SJSA1 (cell line): Measurements from ENCODE around the gene DNM1. TPM values are rescaled to one million over a fixed set of nuclear protein-coding genes. Genes with fewer than 3 reads are reported as not detected.

Experiments used
- DNase-seq, 2 experiments: peaks; one replicate each; pipeline ENCODE4 v3.0.0-alpha.2; 2015 to 2020; ENCODE audit warnings: low spot score in 2 of 2, low read depth in 1 of 2
- H3K27ac ChIP-seq: fragments of 250-450 bp; sonication (Bioruptor Pico); 2 replicates; pipeline ENCODE4 v1.5.1; 2020; ENCODE audit warnings: mild to moderate bottlenecking, moderate library complexity
- H3K27me3 ChIP-seq: fragments of 250-450 bp; sonication (Bioruptor Pico); replicated peaks from 2 replicates; pipeline ENCODE4 v1.5.1; 2020; ENCODE audit warnings: mild to moderate bottlenecking, moderate library complexity
- H3K36me3 ChIP-seq: fragments of 250-450 bp; sonication (Bioruptor Pico); 2 replicates; pipeline ENCODE4 v1.5.1; 2020; ENCODE audit warnings: mild to moderate bottlenecking
- H3K4me1 ChIP-seq: fragments of 250-450 bp; sonication (Bioruptor Pico); replicated peaks from 2 replicates; pipeline ENCODE4 v1.6.1; 2021; ENCODE audit warnings: mild to moderate bottlenecking
- H3K4me3 ChIP-seq: fragments of 250-450 bp; sonication (Bioruptor Pico); 2 replicates; pipeline ENCODE4 v1.5.1; 2020; ENCODE audit warnings: mild to moderate bottlenecking
- H3K9me3 ChIP-seq: fragments of 250-450 bp; sonication (Bioruptor Pico); replicated peaks from 2 replicates; pipeline ENCODE4 v1.5.1; 2020; ENCODE audit warnings: mild to moderate bottlenecking
- total RNA-seq: library from RNA; depleted of rRNA; stranded (reverse); fragments of >200 nt; shearing (Covaris generic); gene quantifications from 2 replicates; pipeline ENCODE4 v1.2.3, GENCODE V29; 2014; rRNA removed

Gene DNM1
- 2.2 and 2.5 TPM in 2 replicates for total RNA-seq

DNA sequence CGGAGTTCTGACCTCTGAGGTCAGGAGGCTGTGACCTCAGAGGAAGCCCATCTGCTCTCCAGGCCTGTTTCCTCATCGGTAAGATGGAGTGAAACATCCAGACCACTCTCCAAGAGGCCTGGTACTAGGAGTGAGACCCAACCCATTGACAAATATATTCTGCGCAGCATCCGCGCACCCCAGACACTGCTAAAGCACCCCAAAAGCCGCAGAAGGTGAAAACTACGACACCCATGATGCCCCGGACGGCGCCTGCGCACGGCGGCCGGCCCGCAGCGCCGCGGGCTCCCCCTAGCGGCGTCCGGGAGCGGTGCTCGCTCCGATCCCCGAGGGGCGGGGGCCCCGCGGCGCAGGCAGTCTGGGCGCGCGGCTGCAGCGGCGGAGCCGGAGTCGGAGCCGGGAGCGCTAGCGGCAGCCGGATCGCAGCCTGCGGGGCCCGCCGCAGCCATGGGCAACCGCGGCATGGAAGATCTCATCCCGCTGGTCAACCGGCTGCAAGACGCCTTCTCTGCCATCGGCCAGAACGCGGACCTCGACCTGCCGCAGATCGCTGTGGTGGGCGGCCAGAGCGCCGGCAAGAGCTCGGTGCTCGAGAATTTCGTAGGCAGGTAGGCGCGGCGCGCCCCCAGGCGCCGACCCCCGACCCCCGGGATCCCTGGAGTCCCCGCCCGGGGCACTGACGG lies at the start of gene DNM1:
Gene DNM1, plus strand, starts transcription at position 356 of the 683 bp plus-strand sequence. Its CDS starts 92 bp downstream, at position 448.
- H3K27ac ChIP-seq: no peak within 1 kb of the TSS
- H3K27me3 ChIP-seq: no peaks in the 10 kb centered on the region
- no peaks in the 10 kb centered on the region for H3K36me3 ChIP-seq
- peaks cover 21% of the 10 kb centered on the region for H3K4me1 ChIP-seq
- H3K4me3 ChIP-seq: peak within 1 kb of the TSS; percentile 67
- peak in 1 of 2 experiments; percentile 71 for DNase-seq
- H3K9me3 ChIP-seq: peaks cover 5% of the 10 kb centered on the region; the same call in 1 of the 2 replicates

DNA sequence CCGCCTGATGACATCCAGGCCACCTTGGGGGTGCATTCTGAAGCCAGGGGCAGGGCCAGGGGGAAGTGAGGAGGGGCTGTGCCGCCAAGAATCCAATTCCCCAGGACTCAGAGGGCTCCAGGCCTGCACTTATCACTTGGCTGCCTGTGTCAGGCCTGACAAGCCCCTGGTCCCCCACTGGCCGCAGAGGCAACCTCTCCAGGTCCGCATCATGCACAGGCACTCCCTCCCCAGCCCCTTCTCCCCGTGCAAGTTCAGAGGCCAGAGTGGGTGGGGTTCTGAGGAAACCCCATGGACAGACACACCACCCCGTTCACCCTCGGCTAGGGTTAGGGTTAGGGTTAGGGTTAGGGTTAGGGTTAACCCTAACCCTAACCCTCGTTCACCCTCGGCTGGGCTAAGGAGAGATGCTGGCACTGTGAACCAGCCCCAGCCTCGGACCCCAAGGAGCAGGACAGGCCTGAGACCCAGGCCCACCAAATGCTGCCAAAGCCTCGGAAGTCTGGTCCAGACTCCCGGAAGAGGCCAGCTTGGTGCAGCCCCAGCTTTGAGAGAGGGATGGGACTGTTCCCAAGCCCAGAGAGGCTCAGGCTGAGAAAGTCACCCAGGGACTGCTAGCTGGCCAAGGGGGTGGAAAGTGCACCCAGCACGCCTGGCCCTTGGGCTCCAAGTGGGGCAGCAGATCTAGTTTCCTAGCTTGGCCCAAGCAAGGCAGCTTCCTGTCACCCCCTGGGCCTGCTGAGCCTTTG lies 49.1 kb upstream of the DNM1 start:
- no peak overlapping the region for H3K4me3 ChIP-seq
- no peaks in the 10 kb centered on the region for H3K9me3 ChIP-seq
- H3K4me1 ChIP-seq: peaks cover 3% of the 10 kb centered on the region
- no peak overlapping the region for H3K27ac ChIP-seq
- no peaks in the 10 kb centered on the region for H3K36me3 ChIP-seq
- H3K27me3 ChIP-seq: no peaks in the 10 kb centered on the region
- DNase-seq: no peak

DNA sequence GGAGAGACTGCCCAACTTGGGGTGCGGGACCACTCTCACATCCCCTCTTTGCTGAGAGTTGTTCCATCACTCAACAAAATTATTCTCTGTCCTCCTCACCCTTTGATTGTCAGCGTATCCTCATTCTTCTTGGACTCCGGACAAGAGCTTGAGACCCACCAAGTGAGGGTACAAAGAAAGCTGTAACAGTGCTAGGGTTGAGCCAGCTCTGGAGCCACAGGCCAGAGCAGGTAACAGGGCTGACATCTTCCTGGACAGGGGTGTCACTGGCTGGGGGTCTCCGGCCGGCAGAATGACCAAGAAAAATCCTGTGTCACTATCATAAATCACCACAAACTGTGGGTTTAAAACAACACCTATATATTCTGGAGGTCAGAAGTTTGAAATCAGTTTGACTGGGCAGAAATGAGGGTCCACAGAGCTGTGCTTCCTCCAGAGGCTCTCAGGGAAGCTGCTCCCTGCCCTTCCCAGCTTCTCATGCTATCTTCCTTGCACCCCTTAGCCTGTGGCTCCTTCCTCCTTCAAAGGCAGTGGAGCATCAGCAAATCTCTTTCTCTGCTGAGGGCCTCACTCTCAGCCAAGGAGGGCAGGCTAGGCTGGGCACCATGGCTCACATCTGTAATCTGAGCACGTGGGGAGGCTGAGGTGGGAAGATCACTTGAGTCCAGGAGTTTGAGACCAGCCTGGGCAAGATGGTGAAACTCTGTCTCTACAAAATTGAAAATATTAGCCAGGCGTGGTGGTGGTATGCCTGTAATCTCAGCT lies 47.3 kb upstream of the DNM1 start:
- DNase-seq: no peak
- H3K27me3 ChIP-seq: no peaks in the 10 kb centered on the region
- peaks cover 7% of the 10 kb centered on the region for H3K4me1 ChIP-seq
- H3K9me3 ChIP-seq: 0 out of 2 replicates have a peak, but pooled peaks cover 4% of the 10 kb centered on the region
- H3K4me3 ChIP-seq: no peak overlapping the region
- H3K36me3 ChIP-seq: no peaks in the 10 kb centered on the region
- no peak overlapping the region for H3K27ac ChIP-seq

DNA sequence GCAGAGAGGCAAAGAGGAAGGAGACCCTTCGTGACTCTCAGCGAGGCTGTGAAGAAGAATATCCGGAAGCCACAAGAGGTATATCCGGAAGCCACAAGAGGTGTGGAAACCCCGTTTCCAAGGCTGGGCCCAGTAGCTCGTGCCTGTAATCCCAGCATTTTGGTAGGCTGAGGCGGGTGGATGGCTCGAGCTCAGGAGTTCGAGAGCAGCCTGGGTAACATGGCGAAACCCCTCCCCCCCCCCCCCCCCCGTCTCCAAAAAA lies 43.7 kb upstream of the DNM1 start:
- Histone ChIP-seq H3K4me3 (peak overlapping the region; percentile 71), H3K9me3 (0 out of 2 replicates have a peak, but pooled peaks cover 4% of the 10 kb centered on the region), H3K4me1 (peaks cover 11% of the 10 kb centered on the region), H3K27ac (no peak overlapping the region), H3K27me3 (no peaks in the 10 kb centered on the region), H3K36me3 (peaks cover 20% of the 10 kb centered on the region)
- DNase-seq: no peak

DNA sequence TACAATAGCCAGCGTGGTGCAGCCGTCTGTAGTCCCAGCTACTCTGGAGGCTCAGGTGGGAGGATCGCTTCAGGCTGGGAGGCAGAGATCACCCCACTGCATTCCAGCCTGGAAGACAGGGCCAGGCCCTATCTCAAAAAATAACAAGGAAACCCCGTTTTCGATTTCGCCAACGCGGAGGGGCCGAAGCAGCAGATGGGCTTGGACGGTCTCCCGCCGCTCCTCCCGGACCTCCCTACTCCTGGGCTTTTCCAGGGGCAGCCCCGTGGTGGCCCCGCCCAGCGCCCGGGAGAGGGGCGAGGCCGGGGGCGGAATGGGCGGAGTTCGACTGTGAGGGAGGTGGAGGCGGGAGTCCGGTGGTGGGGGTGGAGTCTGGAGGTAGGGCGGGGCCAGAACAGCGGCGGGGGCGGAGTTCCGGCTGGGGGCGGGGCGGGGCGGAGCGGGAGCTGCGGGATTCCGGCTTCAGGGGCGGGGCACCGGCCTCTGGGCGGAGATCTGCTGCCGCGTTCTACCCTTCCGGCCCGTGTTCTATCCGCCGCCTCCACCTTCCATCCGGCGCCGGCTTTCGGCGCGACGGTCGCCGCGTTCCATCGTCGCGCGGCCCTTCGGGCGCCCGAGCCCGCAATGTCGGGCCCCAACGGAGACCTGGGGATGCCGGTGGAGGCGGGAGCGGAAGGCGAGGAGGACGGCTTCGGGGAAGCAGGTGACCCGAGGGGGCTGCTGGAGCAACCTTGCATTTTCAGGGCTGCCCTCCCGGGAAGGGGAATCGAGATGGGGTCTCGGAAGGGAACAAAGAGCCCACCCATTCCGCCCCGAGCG lies 43.2 kb upstream of the DNM1 start, which contains the start of gene BBLN:
Gene BBLN, plus strand, starts transcription at position 482 of the 819 bp plus-strand sequence. Its CDS starts 143 bp downstream, at position 625.
- Histone ChIP-seq H3K27ac (0 out of 2 replicates have a peak within 1 kb of the TSS, but pooled peaks have one; percentile 7), H3K27me3 (no peaks in the 10 kb centered on the region), H3K36me3 (peaks cover 25% of the 10 kb centered on the region), H3K4me1 (peaks cover 11% of the 10 kb centered on the region), H3K4me3 (peak within 1 kb of the TSS; percentile 71), H3K9me3 (0 out of 2 replicates have a peak, but pooled peaks cover 4% of the 10 kb centered on the region)
- peak; percentile 89 to 95 for DNase-seq

DNA sequence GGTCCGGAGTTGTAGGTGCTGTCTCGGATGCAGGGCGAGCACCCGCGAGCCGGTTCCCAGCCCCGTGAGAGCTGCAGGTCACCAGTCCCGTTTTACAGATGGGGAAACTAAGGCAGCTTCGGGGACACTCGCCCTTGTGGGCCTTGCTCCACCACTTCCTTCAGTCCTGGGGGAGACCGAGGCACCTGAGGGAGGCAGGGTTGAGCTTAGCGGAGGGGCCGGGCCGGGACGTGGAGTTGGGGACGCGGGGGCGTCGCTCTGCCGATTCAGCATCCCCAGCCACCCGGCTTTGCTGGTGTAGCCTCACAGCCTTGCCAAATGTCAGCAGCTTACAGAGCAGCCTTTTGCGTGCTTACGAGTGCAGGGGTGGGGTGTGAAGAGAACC lies 42.6 kb upstream of the DNM1 start:
- peak in 1 of 2 experiments; percentile 25 for DNase-seq
- 0 out of 2 replicates have a peak, but pooled peaks cover 4% of the 10 kb centered on the region for H3K9me3 ChIP-seq
- no peaks in the 10 kb centered on the region for H3K27me3 ChIP-seq
- peaks cover 25% of the 10 kb centered on the region for H3K36me3 ChIP-seq
- H3K27ac ChIP-seq: 0 out of 2 replicates have a peak overlapping the region, but pooled peaks have one; percentile 7
- H3K4me1 ChIP-seq: peaks cover 11% of the 10 kb centered on the region
- peak overlapping the region; percentile 71 for H3K4me3 ChIP-seq

DNA sequence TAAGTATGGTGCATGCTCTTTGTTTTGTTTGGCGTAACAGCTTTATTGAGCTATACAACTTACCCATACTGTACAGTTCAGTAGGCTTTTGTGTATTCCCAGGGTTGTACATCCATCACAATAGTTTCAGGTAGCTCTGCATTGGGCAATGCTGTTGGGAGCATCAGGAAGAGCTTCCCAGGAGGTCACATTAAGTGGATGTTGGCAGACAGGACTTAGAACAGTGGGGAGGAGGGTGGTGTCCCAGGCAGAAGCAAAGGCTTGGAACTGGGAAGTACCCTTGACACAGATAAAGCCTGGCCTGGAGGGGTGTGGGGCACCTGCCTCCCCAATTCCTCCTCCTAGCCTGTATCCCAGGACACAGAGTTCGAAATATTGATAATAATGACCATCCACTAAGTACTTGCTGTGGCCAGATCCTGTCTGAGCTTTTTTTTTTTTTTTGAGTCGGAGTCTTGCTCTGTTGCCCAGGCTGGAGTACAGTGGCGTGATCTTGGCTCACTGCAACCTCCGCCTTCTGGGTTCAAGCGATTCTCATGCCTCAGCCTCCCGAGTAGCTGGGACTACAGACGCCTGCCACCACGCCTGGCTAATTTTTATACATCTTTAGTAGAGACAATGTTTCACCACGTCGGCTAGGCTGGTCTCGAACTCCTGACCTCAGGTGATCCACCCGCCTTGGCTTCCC lies 41.8 kb upstream of the DNM1 start:
- H3K36me3 ChIP-seq: peaks cover 31% of the 10 kb centered on the region
- H3K27me3 ChIP-seq: no peaks in the 10 kb centered on the region
- DNase-seq: no peak
- H3K4me1 ChIP-seq: peaks cover 11% of the 10 kb centered on the region
- H3K9me3 ChIP-seq: 0 out of 2 replicates have a peak, but pooled peaks cover 4% of the 10 kb centered on the region
- no peak overlapping the region for H3K27ac ChIP-seq
- peak overlapping the region; percentile 71 for H3K4me3 ChIP-seq

DNA sequence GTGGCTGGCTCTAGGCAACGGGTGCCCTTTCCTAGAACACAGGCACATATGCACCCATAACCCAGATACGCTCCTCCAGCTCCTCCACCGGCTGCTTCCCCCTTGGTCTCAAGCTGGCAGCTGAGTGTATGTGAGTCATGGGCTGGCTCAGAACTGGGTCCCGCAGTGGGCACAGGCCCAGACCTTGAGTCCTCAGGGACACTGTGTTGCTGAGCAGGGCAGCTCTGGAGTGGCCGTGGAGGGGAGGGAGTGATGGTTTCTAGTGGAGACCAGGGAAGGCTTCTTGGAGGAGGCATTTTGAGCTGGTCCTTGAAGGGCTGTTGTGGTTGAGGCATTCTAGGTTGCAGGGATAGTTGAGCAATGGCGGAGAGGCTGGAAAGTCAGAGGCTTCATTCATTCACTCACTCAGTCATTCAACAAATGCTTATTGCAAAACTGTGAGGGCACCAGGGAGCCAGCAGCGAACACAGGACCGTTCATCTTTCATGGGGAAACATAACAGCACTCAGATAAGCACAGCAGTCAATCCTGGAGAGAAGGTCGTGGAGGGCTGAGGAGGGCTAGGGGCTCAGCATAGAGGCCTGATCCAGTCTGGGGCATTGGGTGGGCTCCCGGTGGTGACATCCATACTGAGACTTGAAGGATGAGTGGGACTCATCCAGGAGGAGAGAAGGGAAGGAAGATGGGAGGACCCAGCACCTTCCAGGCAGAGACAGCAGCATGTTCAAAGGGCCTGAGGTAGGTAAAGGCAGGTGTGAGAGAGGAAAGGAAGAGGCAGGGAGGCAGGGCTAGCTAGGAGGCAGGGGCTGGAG lies 40.8 kb upstream of the DNM1 start:
- DNase-seq: no peak

DNA sequence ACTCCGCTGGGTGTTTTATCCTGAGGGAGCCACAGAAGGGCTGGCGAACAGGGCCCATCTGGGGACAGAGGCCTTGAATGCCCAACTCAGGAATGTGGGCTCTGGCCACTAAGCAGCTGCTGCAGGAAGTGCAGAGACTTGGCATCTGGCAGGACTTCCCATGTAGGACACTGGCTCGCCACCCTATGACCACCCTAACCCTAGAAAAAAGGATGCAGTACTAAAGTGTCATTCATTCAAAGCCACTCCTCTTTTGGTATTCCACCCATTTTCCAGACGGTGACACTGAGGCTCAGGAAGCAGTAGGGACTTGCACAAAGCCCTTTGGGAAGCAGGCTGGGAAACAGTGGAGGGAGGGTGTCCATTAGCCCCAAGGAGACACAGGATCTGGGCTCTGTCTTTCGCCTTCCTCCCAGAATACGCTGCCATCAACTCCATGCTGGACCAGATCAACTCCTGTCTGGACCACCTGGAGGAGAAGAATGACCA lies 40.1 kb upstream of the DNM1 start:
- H3K4me3 ChIP-seq: no peak overlapping the region
- peaks cover 11% of the 10 kb centered on the region for H3K4me1 ChIP-seq
- H3K36me3 ChIP-seq: peaks cover 48% of the 10 kb centered on the region
- no peaks in the 10 kb centered on the region for H3K27me3 ChIP-seq
- 0 out of 2 replicates have a peak, but pooled peaks cover 4% of the 10 kb centered on the region for H3K9me3 ChIP-seq
- no peak for DNase-seq
- H3K27ac ChIP-seq: no peak overlapping the region

More for the DNA sequence above, 40.8 kb upstream of the DNM1 start:
- H3K4me1 ChIP-seq: peaks cover 11% of the 10 kb centered on the region
- 0 out of 2 replicates have a peak, but pooled peaks cover 4% of the 10 kb centered on the region for H3K9me3 ChIP-seq
- H3K36me3 ChIP-seq: peaks cover 41% of the 10 kb centered on the region
- no peak overlapping the region for H3K4me3 ChIP-seq
- no peaks in the 10 kb centered on the region for H3K27me3 ChIP-seq
- no peak overlapping the region for H3K27ac ChIP-seq

DNA sequence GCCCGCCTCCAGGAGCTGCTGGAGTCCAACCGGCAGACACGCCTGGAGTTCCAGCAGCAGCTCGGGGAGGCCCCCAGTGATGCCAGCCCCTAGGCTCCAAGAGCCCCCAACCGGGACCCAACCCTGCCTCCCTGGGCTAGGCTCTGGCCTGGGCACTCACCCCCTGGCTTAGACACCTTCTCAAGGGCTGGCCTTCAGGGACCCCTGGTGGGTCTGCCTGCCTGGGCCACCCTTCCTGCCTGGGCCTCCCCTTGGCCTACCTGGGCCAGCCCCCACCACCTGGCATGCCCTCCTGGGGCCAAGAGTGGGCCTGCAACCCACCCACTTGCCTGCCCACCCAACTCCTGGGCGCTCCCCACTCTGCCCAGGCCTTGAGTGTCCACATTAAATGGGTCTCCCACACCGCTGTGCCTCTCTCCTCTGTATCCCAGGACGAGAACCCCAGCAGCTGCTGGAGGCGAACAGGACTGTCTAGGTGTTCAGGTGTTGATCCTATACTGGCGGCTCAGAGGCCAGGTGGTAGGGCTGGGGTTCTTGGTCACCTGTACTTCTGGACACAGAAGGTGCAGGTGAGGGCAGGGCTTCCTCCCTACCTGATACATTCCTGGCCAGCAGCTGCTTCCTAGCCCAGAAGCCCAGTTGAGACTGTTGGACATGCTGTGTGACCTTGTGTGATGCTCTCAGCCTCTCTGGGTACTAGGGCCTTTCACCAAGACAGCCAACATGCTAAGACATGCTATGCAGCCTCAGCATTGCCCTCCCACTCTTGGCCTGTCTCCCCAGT lies 39.5 kb upstream of the DNM1 start:
- Histone ChIP-seq H3K4me3 (no peak overlapping the region), H3K4me1 (peaks cover 11% of the 10 kb centered on the region), H3K9me3 (0 out of 2 replicates have a peak, but pooled peaks cover 4% of the 10 kb centered on the region), H3K27ac (no peak overlapping the region), H3K27me3 (no peaks in the 10 kb centered on the region), H3K36me3 (peaks cover 53% of the 10 kb centered on the region)
- DNase-seq: no peak

DNA sequence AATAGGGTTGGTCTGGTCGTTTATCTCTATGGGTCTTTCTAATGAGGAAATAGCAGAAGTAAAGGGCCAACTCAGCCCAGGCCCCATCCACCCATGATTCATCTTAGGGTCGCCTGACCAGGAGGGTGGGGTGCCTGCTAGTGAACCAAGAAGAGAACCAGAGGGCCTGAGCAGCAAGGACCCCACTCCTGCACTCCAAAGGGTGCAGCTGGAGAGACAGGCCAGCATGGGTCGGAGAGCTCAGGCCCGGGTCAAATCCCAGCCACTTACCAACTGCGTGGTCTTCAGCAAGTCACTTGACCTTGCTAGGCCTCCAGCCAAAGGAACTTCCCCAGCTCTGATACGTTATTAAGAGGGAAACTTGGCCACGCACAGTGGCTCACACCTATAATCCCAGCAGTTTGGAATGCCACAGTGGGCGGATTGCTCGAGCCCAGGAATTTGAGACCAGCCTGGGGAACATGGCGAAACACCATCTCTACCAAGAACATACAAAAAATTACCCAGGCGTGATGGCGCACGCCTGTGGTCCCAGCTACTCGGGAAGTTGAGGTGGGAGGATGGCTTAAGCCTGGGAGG lies 38.8 kb upstream of the DNM1 start:
- Histone ChIP-seq H3K4me1 (peaks cover 11% of the 10 kb centered on the region), H3K27me3 (no peaks in the 10 kb centered on the region), H3K27ac (no peak overlapping the region), H3K4me3 (no peak overlapping the region), H3K36me3 (peaks cover 59% of the 10 kb centered on the region), H3K9me3 (0 out of 2 replicates have a peak, but pooled peaks cover 4% of the 10 kb centered on the region)
- no peak for DNase-seq
